ENCODE measurements around the gene EHHADH. TPM values are rescaled to one million over a fixed set of nuclear protein-coding genes. Genes with fewer than 3 reads are reported as not detected.

EHHADH gene
- total and polyA plus RNA-seq, 9 of the 15 experiments (the other 6 are each of a cell fraction or from before 2014, with no cell fraction given) = 3.6 to 6.4 (median 5.4) TPM

DNA sequence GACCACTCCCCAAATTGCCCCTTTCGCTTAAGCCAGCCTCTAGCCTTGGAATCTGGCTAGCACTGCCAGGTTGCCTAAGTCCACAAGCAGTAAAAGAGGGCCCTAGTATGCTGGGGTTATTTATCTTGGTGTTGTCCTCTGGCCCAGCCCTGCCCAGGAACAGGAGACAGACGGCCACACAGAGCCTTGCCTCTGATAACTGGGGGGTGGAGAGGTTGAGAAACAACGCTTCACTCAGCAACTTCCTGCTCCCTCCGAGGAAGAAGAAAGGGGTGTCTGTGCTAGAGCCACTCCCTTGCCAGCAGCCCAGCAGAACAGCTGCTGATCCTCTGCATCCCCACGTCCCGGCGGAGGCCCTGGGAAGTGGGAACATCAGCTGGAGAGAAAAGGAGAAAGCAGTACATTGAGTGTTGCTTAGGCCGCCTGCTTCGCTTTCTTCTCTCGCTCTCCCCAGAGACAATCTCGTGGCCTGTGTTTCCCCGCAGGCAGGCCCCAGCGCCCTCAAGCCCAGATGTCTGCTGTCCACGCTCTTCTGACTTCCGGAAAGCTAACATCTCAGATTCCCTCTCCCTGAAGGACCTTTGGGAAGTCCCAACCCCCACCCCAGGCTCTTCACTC, 78.4 kb downstream of the EHHADH start (continued):
- TF ChIP-seq, protein P1, sequence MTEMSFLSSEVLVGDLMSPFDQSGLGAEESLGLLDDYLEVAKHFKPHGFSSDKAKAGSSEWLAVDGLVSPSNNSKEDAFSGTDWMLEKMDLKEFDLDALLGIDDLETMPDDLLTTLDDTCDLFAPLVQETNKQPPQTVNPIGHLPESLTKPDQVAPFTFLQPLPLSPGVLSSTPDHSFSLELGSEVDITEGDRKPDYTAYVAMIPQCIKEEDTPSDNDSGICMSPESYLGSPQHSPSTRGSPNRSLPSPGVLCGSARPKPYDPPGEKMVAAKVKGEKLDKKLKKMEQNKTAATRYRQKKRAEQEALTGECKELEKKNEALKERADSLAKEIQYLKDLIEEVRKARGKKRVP (CRISPR knock-in tag; IDR thresholded peaks at IDR 0.05) = peak; percentile 41; the same call in 1 of the 2 replicates
- TF ChIP-seq BCOR (IDR thresholded peaks at IDR 0.05) = 0 out of 2 replicates have a peak, but pooled peaks have one; percentile 9
- TF ChIP-seq, protein P2, sequence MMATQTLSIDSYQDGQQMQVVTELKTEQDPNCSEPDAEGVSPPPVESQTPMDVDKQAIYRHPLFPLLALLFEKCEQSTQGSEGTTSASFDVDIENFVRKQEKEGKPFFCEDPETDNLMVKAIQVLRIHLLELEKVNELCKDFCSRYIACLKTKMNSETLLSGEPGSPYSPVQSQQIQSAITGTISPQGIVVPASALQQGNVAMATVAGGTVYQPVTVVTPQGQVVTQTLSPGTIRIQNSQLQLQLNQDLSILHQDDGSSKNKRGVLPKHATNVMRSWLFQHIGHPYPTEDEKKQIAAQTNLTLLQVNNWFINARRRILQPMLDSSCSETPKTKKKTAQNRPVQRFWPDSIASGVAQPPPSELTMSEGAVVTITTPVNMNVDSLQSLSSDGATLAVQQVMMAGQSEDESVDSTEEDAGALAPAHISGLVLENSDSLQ (IDR thresholded peaks at IDR 0.05) = peak; percentile 61; the same call in 1 of the 2 replicates
- TF ChIP-seq SNIP1 (IDR thresholded peaks at IDR 0.05; ENCODE audit: low read depth) = no peak
- no peak for TF ChIP-seq ATF1 (CRISPR knock-in tag; IDR thresholded peaks at IDR 0.05)
- peak; percentile 50; the same call in 1 of the 2 replicates for TF ChIP-seq ATF1 (tag; IDR thresholded peaks at IDR 0.05)
- TF ChIP-seq ZBTB17 (CRISPR knock-in tag; IDR thresholded peaks at IDR 0.05) = peak; percentile 65; the same call in 1 of the 2 replicates
- 0 out of 2 replicates have a peak, but pooled peaks have one; percentile 68 for TF ChIP-seq MTF1 (CRISPR knock-in tag; IDR thresholded peaks at IDR 0.05; ENCODE audit: borderline replicate concordance)

Data from K562 (cell line).